Articular chondrocyte of knee joint (primary cell): ENCODE data around the gene GADD45B. TPM values are rescaled to one million over a fixed set of nuclear protein-coding genes. Genes with fewer than 3 reads are reported as not detected.

Experiments
- small RNA-seq: library from RNA; depleted of rRNA; stranded (forward); fragments of <200 nt; gene quantifications from one replicate; pipeline ENCODE3, GENCODE V24; 2012
- total RNA-seq: library from RNA; depleted of rRNA; stranded (reverse); fragments of >200 nt; gene quantifications from 2 replicates; pipeline ENCODE4 v1.2.3, GENCODE V29; 2012

Gene GADD45B
- 34.3 and 34.8 TPM in 2 replicates for total RNA-seq

GRCh38 chr19:2475702-2476450, at the start of gene GADD45B:
Gene GADD45B (plus strand): TSS chr19:2476127. CDS start chr19:2476359, 232 bp downstream.

GRCh38 chr19:2427429-2428320, 48.3 kb upstream of the GADD45B start, which contains the start of gene TIMM13:
Gene TIMM13 (minus strand): TSS chr19:2427586. CDS start chr19:2427533, 53 bp downstream.

Small RNA genes within 50 kb of the gene (small RNA-seq; reads per million reads assigned to genes)
- gene RNU6-993P = not detected

Other genes starting within 250 kb of the GADD45B start
- gene PLEKHJ1, start 239.8 kb upstream of the GADD45B start, total RNA-seq = 22.7 TPM in 2 replicates
- 18.3 and 20.9 TPM in 2 replicates for gene SF3A2, start 239.3 kb upstream of the GADD45B start, total RNA-seq
- 0.22 and 1.2 TPM in 2 replicates for gene AMH, start 226.8 kb upstream of the GADD45B start, total RNA-seq
- gene JSRP1, start 219.7 kb upstream of the GADD45B start, total RNA-seq = not detected in 2 replicates
- not detected in 2 replicates for gene PEAK3, start 194.0 kb upstream of the GADD45B start, total RNA-seq
- gene LINGO3, start 168.0 kb upstream of the GADD45B start, total RNA-seq = not detected in 2 replicates
- gene LSM7, start 147.5 kb upstream of the GADD45B start, total RNA-seq = 63.5 and 98.4 TPM in 2 replicates
- gene SPPL2B, start 147.4 kb upstream of the GADD45B start, total RNA-seq = 23.0 and 24.5 TPM in 2 replicates
- gene TMPRSS9, start 115.9 kb upstream of the GADD45B start, total RNA-seq = not detected in 2 replicates
- 22.7 and 24.2 TPM in 2 replicates for gene TIMM13, start 48.5 kb upstream of the GADD45B start, total RNA-seq
- gene LMNB2, start 19.2 kb upstream of the GADD45B start, total RNA-seq = 40.8 and 41.8 TPM in 2 replicates
- gene GNG7, start 226.6 kb downstream of the GADD45B start, total RNA-seq = 0.76 and 0.78 TPM in 2 replicates
- gene DIRAS1, start 245.2 kb downstream of the GADD45B start, total RNA-seq = 12.4 and 13.6 TPM in 2 replicates